ENCODE data around the gene LPP. TPM values are rescaled to one million over a fixed set of nuclear protein-coding genes. Genes with fewer than 3 reads are reported as not detected.

LPP gene
- polyA plus RNA-seq, 1 experiment: 76.3 TPM

- DNase-seq (ENCODE audit: low read depth, low spot score): no peak
- no peak overlapping the region for H3K27ac ChIP-seq (ENCODE audit: low read depth, low read length)
- no peak overlapping the region for H3K4me3 ChIP-seq (ENCODE audit: low read depth, low read length)
- no peaks in the 10 kb centered on the region for H3K9me3 ChIP-seq (ENCODE audit: control insufficient read depth, insufficient read depth, low read length)
- CTCF ChIA-PET: no interaction called here
- POLR2A ChIA-PET: no interaction called here
- no peak for TF ChIP-seq CTCF (IDR thresholded peaks at IDR 0.05; ENCODE audit: low read depth, low read length)
- H3K27me3 ChIP-seq (ENCODE audit: control insufficient read depth, insufficient read depth, low read length): no peaks in the 10 kb centered on the region
Observed at GRCh38 chr3:188825901-188826300, 671.9 kb downstream of the LPP start.

GRCh38 chr3:188826574-188826973, 672.6 kb downstream of the LPP start:
- Histone ChIP-seq H3K4me3 (ENCODE audit: low read depth, low read length) (no peak overlapping the region), H3K27me3 (ENCODE audit: control insufficient read depth, insufficient read depth, low read length) (no peaks in the 10 kb centered on the region), H3K27ac (ENCODE audit: low read depth, low read length) (no peak overlapping the region), H3K9me3 (ENCODE audit: control insufficient read depth, insufficient read depth, low read length) (no peaks in the 10 kb centered on the region)
- no peak for DNase-seq (ENCODE audit: low read depth, low spot score)
- CTCF ChIA-PET: no interaction called here
- POLR2A ChIA-PET: no interaction called here
- no peak for TF ChIP-seq CTCF (IDR thresholded peaks at IDR 0.05; ENCODE audit: low read depth, low read length)

GRCh38 chr3:188827103-188827502, 673.1 kb downstream of the LPP start:
- H3K27ac ChIP-seq (ENCODE audit: low read depth, low read length): no peak overlapping the region
- CTCF ChIA-PET: interaction anchor here (0.6 kb wide), 1 partner anchor 9 kb away, joined by 3 read pairs; no protein-coding TSS in a partner anchor

GRCh38 chr3:188827576-188827975, 673.6 kb downstream of the LPP start:
- ChIA-PET POLR2A (no interaction called here), CTCF (interaction anchor here (0.6 kb wide), 1 partner anchor 8 kb away, joined by 3 read pairs; no protein-coding TSS in a partner anchor)
- no peaks in the 10 kb centered on the region for H3K27me3 ChIP-seq (ENCODE audit: control insufficient read depth, insufficient read depth, low read length)
- H3K27ac ChIP-seq (ENCODE audit: low read depth, low read length): no peak overlapping the region
- no peak overlapping the region for H3K4me3 ChIP-seq (ENCODE audit: low read depth, low read length)
- TF ChIP-seq CTCF (IDR thresholded peaks at IDR 0.05; ENCODE audit: low read depth, low read length): no peak
- DNase-seq (ENCODE audit: low read depth, low spot score): no peak
- H3K9me3 ChIP-seq (ENCODE audit: control insufficient read depth, insufficient read depth, low read length): no peaks in the 10 kb centered on the region

More at GRCh38 chr3:188827103-188827502, 673.1 kb downstream of the LPP start:
- H3K9me3 ChIP-seq (ENCODE audit: control insufficient read depth, insufficient read depth, low read length): no peaks in the 10 kb centered on the region
- H3K27me3 ChIP-seq (ENCODE audit: control insufficient read depth, insufficient read depth, low read length): no peaks in the 10 kb centered on the region
- DNase-seq (ENCODE audit: low read depth, low spot score): no peak
- TF ChIP-seq CTCF (IDR thresholded peaks at IDR 0.05; ENCODE audit: low read depth, low read length): no peak
- H3K4me3 ChIP-seq (ENCODE audit: low read depth, low read length): no peak overlapping the region
- POLR2A ChIA-PET: no interaction called here

- ChIA-PET POLR2A (no interaction called here), CTCF (no interaction called here)
- TF ChIP-seq CTCF (IDR thresholded peaks at IDR 0.05; ENCODE audit: low read depth, low read length): no peak
- Histone ChIP-seq H3K4me3 (ENCODE audit: low read depth, low read length) (no peak overlapping the region), H3K9me3 (ENCODE audit: control insufficient read depth, insufficient read depth, low read length) (no peaks in the 10 kb centered on the region), H3K27ac (ENCODE audit: low read depth, low read length) (no peak overlapping the region), H3K27me3 (ENCODE audit: control insufficient read depth, insufficient read depth, low read length) (no peaks in the 10 kb centered on the region)
- no peak for DNase-seq (ENCODE audit: low read depth, low spot score)
Observed at GRCh38 chr3:188829130-188829529, 675.2 kb downstream of the LPP start.
